Measurements from ENCODE around the gene FYB1. TPM values are rescaled to one million over a fixed set of nuclear protein-coding genes. Genes with fewer than 3 reads are reported as not detected.

The FYB1 gene
- polyA plus RNA-seq, 3 donors: 75.3 to 141 (median 118) TPM

DNA sequence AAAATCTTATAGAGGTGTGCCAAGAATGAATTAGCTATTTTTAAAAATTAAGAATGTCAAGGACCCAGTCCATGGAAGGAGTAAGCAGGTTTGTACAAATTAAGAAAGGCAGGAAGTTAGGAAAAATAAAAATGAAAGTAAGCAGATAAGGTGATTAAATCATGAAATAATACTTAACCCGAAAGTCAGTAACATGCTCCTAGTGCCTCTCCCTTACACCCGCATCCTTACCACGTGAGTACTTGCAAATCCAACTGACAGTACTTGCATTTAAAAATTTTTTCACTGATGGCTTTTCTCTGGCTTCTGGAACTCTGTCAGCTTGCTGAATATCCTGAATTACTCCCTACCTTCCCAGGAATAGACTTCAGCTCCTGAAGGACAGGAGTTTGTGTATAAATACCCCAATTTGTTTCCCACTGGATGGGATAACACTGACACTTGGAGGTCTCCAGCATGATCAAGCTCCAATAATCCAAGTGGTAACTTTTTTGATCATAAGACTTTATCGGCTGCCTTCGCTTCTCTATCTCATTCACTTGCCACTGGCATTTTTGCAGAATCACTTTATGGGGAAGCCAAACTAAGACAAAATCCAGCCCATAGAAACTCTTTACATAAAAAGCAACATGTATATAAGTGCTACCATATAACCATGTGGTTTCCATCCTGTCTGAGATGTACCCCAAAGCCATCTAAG is 103.6 kb downstream of the FYB1 start:
- Mint-ChIP-seq H3K27ac (no peak overlapping the region), H3K9me3 (no peaks in the 10 kb centered on the region), H3K4me1 (no peaks in the 10 kb centered on the region), H3K27me3 (ENCODE audit: low read depth in 3 of 3) (peaks cover 0 to 2% (median 0%) of the 10 kb centered on the region in 3 donors), H3K4me3 (no peak overlapping the region), H3K36me3 (peaks cover 77 to 88% of the 10 kb centered on the region in 2 donors)
- Histone ChIP-seq H3K9me3 (replicated peaks in 1 of 2; ENCODE audit: control insufficient read depth in 1 of 2, insufficient read depth in 1 of 2, low read length in 2 of 2) (no peaks in the 10 kb centered on the region), H3K4me3 (replicated peaks in 1 of 3; ENCODE audit: low read depth in 2 of 3, low read length in 3 of 3) (no peak overlapping the region), H3K27me3 (ENCODE audit: control insufficient read depth in 2 of 2, insufficient read depth in 2 of 2, low read length in 2 of 2) (no peaks in the 10 kb centered on the region), H3K79me2 (ENCODE audit: insufficient read depth, low read length) (no peaks in the 10 kb centered on the region), H3K27ac (ENCODE audit: low read depth in 1 of 2, low read length in 2 of 2) (no peak overlapping the region), H2AFZ (ENCODE audit: insufficient read depth, low read depth, low read length, poor library complexity, severe bottlenecking) (no peak overlapping the region), H3K4me1 (ENCODE audit: control insufficient read depth in 1 of 2, insufficient read depth in 2 of 2, low read length in 2 of 2) (no peaks in the 10 kb centered on the region), H4K20me1 (ENCODE audit: insufficient read depth, low read length) (peaks cover 95% of the 10 kb centered on the region), H3K4me2 (replicated peaks; ENCODE audit: extremely low read depth, low read length, poor library complexity, severe bottlenecking) (no peak overlapping the region), H3K9ac (ENCODE audit: insufficient read depth, low read length, poor library complexity, severe bottlenecking) (no peak overlapping the region), H3K36me3 (replicated peaks in 1 of 2; ENCODE audit: control insufficient read depth in 1 of 2, insufficient read depth in 2 of 2, low read length in 2 of 2) (peaks cover 99 to 100% of the 10 kb centered on the region in 2 donors)
- WGBS (ENCODE audit: insufficient coverage): 78% methylated on average over 3 of the region's 5 CpGs
- intact Hi-C loops (cut with micrococcal nuclease): no loop called here
- no peak for DNase-seq
- TF ChIP-seq, protein P1, sequence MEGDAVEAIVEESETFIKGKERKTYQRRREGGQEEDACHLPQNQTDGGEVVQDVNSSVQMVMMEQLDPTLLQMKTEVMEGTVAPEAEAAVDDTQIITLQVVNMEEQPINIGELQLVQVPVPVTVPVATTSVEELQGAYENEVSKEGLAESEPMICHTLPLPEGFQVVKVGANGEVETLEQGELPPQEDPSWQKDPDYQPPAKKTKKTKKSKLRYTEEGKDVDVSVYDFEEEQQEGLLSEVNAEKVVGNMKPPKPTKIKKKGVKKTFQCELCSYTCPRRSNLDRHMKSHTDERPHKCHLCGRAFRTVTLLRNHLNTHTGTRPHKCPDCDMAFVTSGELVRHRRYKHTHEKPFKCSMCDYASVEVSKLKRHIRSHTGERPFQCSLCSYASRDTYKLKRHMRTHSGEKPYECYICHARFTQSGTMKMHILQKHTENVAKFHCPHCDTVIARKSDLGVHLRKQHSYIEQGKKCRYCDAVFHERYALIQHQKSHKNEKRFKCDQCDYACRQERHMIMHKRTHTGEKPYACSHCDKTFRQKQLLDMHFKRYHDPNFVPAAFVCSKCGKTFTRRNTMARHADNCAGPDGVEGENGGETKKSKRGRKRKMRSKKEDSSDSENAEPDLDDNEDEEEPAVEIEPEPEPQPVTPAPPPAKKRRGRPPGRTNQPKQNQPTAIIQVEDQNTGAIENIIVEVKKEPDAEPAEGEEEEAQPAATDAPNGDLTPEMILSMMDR (IDR thresholded peaks at IDR 0.05): no peak

DNA sequence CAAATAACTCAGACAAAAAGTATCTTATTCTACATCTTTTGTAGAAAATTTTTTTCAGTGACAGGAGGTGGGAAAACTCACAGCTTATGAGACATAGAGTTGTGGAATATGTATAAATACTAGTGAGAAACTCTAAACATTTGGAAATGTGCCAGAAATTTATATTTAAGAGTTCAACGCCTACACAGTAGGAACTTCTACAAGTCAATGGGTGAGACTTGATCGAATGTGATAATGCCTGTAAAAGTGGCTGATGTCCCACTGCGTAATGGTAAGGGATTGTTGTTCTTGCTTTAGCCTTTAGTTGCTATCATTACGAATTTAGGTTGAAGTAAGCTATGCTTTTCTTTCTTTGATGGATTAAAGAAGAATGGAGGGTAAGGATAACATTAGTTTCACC is 105.2 kb downstream of the FYB1 start:
- TF ChIP-seq, protein P1 (IDR thresholded peaks at IDR 0.05): no peak
- H3K27me3 ChIP-seq (ENCODE audit: control insufficient read depth in 2 of 2, insufficient read depth in 2 of 2, low read length in 2 of 2): no peaks in the 10 kb centered on the region
- WGBS (ENCODE audit: insufficient coverage): 100% methylated on average over 2 of the region's 4 CpGs
- Mint-ChIP-seq H3K9me3 (no peaks in the 10 kb centered on the region), H3K4me3 (no peak overlapping the region), H3K27me3 (ENCODE audit: low read depth in 3 of 3) (peaks cover 0 to 2% (median 0%) of the 10 kb centered on the region in 3 donors), H3K27ac (no peak overlapping the region), H3K4me1 (no peaks in the 10 kb centered on the region), H3K36me3 (peaks cover 82 to 87% of the 10 kb centered on the region in 2 donors)
- no peak overlapping the region for H3K9ac ChIP-seq (ENCODE audit: insufficient read depth, low read length, poor library complexity, severe bottlenecking)
- H3K9me3 ChIP-seq (replicated peaks in 1 of 2; ENCODE audit: control insufficient read depth in 1 of 2, insufficient read depth in 1 of 2, low read length in 2 of 2): no peaks in the 10 kb centered on the region
- DNase-seq: no peak
- no peak overlapping the region for H3K4me2 ChIP-seq (replicated peaks; ENCODE audit: extremely low read depth, low read length, poor library complexity, severe bottlenecking)
- peaks cover 98% of the 10 kb centered on the region for H4K20me1 ChIP-seq (ENCODE audit: insufficient read depth, low read length)
- intact Hi-C loops (cut with micrococcal nuclease): no loop called here
- H3K4me1 ChIP-seq (ENCODE audit: control insufficient read depth in 1 of 2, insufficient read depth in 2 of 2, low read length in 2 of 2): no peaks in the 10 kb centered on the region
- peaks cover 99 to 100% of the 10 kb centered on the region in 2 donors for H3K36me3 ChIP-seq (replicated peaks in 1 of 2; ENCODE audit: control insufficient read depth in 1 of 2, insufficient read depth in 2 of 2, low read length in 2 of 2)
- H3K27ac ChIP-seq (ENCODE audit: low read depth in 1 of 2, low read length in 2 of 2): no peak overlapping the region
- H2AFZ ChIP-seq (ENCODE audit: insufficient read depth, low read depth, low read length, poor library complexity, severe bottlenecking): no peak overlapping the region
- no peak overlapping the region for H3K4me3 ChIP-seq (replicated peaks in 1 of 3; ENCODE audit: low read depth in 2 of 3, low read length in 3 of 3)
- no peaks in the 10 kb centered on the region for H3K79me2 ChIP-seq (ENCODE audit: insufficient read depth, low read length)

All from CD14-positive monocyte (primary cell).